Measurements from ENCODE around the gene ZP2.
"Not testable (repeated sequence)": the region's sequence is repeated elsewhere in the genome, so short reads cannot be mapped to it uniquely, and the experiment has no call there.

ZP2 gene

DNA sequence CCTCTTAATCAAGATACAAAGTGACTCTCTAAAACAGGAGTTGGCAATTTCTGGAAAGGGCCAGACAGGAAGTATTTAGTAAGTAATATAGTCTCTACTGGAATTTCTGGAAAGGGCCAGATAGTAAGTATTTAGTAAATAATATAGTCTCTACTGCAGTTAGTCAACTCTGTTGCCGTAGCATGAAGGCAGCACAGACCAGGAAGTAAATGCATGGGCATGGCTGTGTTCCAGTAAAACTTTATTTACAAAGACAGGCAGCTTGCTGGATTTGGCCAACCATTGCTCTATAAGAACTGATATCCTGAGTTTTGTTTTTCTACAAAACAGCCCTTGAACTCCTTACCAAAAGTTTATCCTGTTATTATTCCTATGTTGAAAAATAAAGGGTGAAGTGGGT, 36.0 kb downstream of the ZP2 start:
- DNase-seq, result no peak

DNA sequence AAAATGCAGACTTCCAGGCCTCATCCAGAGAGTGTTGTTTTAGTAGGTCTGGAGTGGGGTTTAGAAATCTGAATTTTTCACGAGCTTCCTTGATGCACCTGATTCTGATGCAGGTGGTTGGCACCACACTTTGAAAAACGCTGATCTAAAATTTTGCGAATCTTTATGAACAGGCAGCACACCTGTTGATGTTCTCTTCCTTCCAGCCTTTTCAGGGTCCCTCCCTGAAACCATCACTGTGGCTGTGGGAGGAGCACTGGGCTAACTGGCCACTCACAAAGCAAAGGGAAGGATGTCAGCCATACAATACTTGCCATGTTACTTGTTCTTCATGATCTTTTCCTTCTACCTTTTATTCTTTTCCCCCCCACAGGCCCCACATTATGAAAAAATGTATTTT, 38.7 kb downstream of the ZP2 start:
- no peak for DNase-seq

DNA sequence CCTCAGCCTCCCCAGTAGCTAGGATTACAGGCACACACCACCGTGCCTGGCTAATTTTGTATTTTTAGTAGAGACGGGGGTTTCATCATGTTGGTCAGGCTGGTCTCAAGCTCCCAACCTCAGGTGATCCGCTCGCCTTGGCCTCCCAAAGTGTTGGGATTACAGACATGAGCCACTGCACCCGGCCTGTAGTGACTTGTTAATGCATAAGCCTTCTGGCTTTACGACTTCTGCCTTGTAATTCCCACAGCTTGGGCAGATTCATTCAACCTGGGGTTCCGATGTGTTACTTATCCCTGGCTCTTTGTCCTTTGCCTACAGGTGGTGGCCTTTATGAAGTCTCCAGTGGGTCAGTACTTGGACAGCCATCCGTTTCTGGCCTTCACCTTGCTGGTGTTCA, 41.3 kb downstream of the ZP2 start:
- not testable (repeated sequence) for DNase-seq

DNA sequence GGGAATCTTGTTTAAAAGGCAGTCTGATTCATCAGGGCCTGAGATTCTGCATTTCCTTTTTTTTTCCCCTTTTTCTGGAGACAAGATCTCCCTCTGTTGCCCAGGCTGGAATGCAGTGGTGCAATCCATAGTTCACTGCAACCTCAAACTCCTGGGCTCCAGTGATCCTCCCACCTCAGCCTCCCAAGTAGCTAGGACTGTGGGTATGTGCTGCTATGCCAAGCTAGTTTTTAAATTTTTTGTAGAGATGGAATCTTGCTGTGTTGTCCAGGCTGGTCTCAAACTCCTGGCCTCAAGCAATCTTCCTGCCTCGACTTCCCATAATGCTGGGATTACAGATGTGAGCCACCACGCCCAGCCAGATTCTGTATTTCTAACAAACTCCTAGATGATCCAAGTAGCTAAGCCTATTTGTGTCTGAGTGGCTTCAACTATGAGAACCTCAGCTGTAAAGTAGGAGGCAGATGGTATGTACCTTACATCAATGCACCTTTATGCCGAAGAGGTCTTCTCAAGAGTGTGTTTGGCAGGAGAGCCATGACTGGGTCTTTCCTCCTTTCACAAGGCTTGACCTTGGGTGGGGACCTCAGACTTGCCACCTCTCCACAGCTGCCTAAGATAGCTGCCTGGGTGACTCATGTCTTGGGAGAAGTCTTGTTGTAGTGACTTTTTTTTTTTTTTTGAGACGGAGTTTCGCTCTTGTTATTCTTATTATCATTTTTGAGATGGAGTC, 42.0 kb downstream of the ZP2 start:
- DNase-seq, result no peak

DNA sequence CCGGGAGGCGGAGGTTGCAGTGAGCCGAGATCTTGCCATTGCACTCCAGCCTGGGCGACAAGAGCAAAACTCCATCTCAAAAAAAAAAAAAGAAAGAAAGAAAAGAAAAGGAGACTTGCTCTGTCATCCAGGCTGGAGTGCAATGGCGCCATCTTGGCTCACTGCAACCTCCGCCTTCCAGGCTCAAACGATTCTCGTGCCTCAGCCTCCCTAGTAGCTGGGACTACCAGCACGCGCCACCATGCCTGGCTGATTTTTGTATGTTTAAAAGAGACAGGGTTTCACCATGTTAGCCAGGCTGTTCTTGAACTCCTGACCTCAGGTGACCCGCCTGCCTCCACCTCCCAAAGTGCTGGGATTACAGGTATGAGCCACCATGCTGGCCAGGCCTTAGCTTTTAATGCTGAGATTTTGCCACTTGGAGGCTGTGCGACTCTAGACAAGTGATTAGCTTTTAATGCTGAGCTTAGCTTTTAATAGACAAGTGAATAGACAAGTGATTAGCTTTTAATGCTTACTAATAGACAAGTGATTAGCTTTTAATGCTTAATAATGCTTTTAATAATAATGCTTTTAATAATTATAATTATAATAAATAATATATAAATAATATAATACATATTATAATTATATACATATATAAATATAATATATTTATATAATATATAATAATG, 43.3 kb downstream of the ZP2 start:
- DNase-seq, result no peak

DNA sequence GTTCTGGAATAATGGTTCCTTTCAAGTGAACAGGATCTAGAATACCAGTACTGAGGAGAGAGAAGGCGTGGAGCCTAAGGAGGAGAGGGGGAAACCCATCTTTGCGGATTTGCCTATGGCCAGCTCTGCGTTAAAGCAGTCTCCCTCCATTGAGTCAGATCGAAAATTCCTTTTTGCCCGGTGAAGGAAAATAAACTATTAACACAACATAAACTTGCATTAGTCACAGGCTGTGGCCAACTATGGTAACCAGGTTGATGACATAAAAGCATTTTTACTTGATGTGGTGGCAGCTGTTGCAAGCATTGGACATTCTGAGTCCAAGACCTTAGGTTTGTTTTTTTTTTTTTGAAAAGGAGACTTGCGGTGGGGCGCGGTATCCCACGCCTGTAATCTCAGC, 44.0 kb downstream of the ZP2 start:
- DNase-seq, result no peak

DNA sequence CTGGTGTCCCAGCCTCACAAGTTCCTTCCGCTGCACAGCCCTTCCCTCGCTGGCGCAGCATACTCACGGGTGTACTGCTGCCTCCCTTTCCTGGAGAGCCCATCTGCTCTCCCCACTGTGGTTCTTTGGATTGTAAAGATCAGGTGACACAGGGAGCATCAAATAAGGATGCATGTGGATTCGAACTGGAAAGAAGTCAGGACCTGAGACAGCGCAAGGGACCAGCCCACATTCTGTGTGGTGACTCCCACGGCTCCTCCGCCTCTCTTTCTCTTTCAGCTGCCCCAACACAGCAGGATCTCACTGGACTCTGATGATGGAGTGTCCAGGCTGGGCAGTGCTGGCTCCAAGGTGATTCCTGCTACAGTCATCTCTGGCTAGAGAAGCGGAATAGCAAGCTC, 44.8 kb downstream of the ZP2 start:
- no peak for DNase-seq

DNA sequence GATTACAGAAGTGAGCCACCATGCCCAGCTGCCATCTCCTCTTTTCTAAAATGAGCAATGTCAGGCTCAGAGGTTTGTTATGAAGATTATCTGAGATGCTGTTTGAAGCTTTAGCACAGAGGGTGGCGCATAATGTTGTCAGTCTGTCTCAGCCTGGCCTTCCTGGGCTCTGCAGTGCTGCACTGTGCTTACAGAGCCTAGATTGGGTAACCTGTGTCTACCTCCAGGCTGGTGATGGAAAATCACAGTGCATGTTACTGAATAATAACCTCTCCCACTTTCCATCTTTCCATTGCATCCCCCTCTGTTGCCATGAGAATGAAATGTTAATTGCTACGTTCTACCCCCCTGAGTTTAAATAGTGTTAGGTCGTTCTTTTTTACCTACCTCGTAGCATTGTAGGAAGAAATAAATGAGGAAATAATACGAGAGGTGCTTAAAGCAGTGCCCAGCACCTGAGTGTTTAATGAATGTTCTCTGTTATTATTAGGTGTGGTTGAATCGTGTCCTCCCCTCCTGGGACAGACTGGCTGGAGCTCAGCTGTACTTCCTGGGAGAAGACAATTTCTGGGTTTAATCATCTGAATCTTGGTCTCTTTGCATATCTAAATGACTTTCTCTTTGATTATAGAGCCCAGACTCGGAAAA, 46.7 kb downstream of the ZP2 start:
- DNase-seq, result no peak

DNA sequence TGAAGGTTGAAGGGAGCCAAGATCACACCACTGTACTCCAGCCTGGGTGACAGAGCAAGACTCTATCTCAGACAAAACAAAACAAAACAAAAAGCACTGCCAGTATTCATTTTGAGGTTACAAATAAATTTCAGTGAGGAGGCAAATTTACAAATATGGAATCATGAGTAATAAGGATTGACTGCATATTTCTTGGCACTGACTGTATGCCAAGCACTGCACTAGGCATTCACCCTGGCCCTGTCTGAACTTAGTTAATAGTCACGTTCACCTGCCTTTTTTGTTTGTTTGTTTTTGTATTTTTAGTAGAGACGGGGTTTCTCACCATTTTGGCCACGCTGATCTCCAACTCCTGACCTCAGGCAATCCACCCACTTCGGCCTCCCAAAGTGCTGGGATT, 47.8 kb downstream of the ZP2 start:
- no peak for DNase-seq

DNA sequence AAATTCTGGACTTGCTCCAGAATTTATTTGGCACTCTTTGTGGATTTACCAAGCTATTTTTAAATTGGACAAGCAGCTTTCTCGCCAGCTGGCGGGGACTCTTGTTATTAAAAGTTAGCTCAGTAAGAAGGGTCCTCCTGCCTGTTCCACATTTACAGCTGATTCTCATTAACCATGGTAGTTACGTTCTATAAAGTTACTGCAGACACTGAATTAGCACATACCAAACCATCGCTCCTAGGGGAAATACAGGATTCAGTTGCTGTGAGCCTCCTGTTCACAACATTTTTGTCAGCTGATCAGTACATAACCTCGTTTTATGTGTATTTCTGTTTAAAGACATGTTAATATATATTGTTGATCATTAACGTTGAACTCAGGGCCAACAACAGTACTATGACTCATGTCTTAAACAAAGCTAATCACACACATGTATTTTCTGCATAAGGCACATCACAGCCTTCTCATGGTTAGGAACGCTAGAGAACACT, 48.7 kb downstream of the ZP2 start:
- no peak for DNase-seq

DNA sequence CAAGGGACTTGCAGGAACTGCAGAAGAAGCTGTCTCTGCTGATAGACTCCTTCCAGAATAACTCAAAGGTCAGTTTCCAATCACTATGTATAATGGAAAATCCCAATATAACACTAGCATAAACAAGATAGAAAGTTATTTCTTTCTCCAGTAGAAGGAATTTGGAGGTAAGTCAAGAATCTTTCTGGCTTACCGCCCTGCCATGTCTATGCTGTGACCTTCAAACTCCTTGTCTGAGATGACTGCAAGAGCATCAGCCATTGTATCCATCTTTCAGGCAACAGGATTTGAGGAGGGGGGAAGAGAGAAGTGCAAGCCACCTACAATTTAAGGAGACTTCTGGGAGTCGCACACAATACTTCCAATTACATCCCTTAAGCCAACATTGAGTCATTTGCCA, 50.2 kb downstream of the ZP2 start:
- DNase-seq, result no peak

DNA sequence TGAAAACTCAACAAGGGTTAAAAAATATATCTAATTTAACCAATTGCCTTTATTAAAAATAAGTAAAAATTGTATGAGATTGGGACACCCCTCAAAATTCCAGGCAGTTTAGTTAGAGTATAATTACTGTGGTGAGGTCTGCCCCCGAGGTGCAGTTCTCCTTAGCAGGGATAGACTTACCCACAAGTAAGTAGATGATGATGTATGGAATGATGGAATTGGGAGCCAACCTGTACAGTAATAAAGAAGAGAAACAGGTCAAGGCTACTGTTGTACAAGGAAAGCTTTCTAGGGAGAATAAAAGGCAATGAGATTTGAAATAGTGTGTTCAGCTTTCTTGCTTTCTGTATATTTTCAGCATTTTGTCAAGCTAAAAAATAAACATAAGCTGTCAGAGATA, 51.1 kb downstream of the ZP2 start:
- DNase-seq, result no peak

DNA sequence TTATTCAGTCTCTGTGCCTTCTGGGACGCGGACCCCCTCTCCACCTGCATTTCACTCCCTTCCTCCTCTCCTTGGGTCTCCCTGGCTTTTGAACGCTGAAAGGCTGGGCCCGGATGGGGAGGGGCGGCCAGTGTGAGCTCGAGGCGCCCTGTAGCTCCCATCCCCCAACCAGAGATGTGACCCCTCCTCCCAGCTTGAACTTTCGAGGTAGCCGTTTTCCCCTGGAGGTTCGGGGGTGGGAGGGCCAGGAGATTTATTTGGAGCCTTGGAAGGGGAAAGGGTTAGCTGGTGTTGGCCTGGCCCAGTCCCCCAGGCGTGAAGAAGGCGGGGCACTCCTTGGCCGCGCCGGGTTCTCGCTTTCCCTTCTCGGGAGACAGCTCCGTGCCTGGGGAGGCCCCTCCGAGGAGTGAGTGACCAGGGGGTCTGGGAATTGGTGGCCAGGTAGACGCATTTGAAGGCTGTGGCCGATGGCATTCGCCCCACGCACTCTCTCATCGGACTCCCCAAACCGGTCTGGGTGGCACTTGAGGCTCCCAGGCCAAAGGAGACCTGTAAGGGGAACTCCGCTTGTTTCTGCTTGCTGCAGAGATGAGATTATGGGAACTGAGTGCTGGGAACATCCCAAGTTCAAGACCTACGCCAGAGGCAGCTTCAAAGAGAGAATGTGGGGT, 52.0 kb downstream of the ZP2 start:
- DNase-seq, result peak in 5 of 58 donors; percentile 1 to 33 (median 5)

DNA sequence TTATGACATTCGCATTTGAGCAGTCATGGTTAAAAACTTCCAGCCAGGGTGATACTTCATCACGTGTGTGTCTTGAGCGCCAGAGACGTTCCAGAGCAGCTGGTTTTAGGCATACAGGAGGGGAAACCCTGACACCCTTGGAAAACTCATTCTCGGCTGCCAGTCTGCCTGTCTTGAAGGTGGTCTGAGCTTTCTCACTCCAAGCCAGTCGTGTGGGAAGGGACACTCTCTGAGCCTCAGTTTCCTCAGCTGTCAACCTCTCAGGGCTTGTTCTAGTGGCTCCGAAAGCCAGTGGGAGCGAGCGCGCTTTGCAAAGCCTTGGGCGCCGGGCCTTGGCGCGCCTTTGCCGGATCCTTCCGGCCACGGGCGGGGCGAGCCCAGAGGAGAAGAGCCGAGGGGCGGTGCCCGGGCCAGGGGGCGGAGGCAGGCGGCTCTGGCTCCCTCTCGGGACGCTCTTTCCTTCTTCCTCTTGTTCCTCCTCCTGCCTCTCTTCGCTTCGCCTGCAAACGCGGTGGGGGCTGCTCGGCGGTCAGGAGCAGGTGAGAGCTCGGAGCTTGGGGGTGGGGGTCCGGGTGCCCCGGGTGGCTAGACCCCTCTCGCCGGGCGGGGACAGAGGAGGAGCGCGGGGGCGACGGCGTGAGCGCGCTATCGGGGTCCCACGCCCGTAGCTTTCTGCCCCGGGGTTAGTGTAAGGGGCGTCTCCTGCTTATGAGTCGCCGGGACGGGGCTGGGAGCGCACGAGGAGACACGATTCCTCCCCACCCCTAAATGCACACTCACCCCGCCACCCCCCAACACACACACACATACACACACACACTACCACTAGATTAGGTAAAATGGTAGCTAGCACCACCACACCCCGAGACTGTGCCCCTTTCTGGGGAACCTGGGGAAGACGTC, 52.9 kb downstream of the ZP2 start, which contains the start of gene LDAF1:
Gene LDAF1, plus strand, starts transcription at position 467 of the 903 bp plus-strand sequence. CDS start 2,509 bp downstream, outside the sequence.
- DNase-seq, result peak in 40 of 58 donors; percentile 1 to 55 (median 20)

DNA sequence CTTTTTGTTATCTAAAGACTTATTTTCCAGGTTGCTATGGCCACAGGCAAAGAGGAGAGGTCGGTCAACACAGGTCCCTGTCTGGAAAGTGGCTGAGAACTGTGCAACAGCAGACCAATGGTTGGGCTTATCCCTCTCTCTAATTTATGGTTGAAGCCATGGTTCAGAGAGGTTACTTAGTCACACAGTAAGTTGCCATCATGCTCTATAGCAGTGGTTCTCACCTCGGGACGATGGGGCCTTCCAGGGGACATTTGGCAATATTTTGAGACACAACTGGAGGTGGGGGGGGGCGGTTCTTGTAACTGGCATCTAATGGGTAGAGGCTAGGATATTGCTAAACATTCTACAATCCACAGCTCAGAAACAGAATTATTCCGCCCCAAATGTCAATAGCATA, 53.7 kb downstream of the ZP2 start:
- DNase-seq, result no peak

DNA sequence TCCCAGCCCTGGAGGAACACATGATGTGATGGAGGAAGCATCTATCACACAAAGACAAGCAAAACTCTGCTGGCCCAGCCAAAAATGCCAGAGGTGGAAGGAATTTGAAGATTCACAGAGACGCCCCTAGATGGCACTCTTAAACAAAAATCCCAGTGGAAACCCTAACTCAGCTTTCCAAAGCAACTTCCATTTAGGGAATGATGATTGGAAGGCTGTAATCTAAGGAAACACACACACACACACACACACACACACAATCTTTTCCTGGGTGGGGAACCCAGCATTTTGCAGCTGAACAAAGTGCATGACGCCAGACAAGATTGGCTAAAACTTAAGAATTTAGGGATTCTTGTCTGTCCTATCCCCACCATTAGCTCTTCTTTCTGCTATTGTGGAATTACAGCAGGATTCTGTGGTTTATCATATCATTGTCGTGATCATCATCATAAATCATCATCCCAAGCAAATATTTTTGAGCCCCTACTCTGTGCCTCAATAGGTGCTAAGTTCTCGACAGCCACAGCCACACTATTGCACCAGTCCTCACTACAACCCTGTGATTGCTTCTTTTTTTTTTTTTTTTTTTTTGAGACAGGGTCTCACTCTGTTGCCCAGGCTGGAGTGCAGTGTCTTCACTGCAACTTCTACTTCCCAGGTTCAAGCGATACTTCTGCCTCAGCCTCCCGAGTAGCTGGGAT, 54.5 kb downstream of the ZP2 start:
- DNase-seq, result peak in 31 of 58 donors; percentile 2 to 58 (median 10)

DNA sequence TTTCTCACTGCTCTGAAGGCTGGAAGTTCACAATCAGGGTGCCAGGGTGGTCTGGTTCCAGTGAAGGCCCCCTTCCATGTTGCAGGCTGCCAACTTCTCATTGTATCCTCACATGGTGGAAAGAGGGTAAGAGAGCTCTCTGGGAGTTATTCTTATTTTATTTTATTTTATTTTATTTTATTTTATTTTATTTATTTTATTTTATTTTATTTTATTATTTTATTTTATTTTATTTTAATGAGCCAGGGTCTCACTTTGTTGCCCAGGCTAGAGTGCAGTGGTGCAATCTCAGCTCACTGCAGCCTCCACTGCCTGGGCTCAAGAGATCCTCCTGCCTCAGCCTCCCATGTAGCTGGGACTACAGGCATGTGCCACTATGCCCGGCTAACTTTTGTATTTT, 55.4 kb downstream of the ZP2 start:
- not testable (repeated sequence) for DNase-seq

DNA sequence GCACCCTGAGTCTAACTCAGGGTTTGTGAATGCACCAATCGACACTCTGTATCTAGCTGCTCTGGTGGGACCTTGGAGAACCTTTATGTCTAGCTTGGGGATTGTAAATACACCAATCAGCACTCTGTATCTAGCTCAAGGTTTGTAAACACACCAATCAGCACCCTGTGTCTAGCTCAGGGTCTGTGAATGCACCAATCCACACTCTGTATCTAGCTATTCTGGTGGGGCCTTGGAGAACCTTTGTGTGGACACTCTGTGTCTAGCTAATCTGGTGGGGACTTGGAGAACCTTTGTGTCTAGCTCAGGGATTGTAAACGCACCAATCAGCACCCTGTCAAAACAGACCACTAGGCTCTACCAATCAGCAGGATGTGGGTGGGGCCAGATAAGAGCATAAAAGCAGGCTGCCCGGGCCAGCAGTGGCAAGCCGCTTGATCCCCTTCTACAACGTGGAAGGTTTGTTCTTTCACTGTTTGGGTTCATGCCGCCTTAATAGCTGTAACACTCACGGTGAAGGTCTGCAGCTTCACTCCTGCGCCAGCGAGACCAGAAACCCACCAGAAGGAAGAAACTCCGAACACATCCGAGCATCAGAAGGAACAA, 58.1 kb downstream of the ZP2 start:
- not testable (repeated sequence) for DNase-seq

All from anterior cingulate cortex (tissue), 58 donors.